GM21737 (cell line): Measurements from ENCODE around the gene CORO7.
"Not testable (repeated sequence)": the region's sequence is repeated elsewhere in the genome, so short reads cannot be mapped to it uniquely, and the experiment has no call there.

Source experiments
- ATAC-seq: cut with Tn5 transposase; IDR thresholded peaks from one replicate; pipeline ENCODE4 v1.9.1; 2021; ENCODE audit warnings: mild to moderate bottlenecking, moderate library complexity; ENCODE audit not compliant: unreplicated experiment

The CORO7 gene

DNA sequence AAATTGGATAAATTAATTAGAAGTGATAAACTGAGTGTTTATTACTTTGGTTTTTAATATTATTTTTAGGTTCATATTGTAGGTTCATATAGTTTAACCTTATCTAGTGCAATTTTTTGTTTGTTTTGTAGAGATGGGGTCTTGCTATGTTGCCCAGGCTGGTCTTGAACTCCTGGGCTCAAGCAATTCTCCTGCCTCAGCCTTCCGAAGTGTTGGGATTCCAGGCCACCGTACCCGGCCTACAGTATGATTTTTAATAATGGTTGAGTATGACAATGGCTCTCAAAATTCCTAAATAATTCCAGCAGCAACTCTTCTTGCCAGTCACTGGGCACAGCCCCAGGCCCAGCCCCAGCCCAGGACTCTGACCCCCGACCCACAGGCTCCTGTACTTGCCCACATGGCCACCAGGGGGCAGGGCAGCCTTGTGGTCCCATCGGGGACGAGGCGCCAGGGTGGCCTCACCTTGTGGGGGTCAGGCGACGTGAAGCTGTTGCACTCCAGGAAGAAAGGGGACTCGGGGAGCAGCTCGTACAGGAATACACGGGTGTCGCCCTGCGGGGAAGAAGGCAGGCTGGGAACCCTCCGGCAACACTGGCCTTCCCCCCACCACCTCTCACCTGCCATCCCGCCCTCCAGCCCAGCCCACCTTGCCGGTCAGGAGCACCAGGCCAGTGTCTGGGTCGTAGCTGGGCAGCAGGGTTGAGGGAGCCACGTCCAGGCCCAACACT lies 57.4 kb downstream of the CORO7 start:
- ATAC-seq = no peak

- no peak for ATAC-seq
Observed at GRCh38 chr16:4358236-4358635, 58.2 kb downstream of the CORO7 start.

- no peak for ATAC-seq
Observed at GRCh38 chr16:4356820-4357219, 59.6 kb downstream of the CORO7 start.

DNA sequence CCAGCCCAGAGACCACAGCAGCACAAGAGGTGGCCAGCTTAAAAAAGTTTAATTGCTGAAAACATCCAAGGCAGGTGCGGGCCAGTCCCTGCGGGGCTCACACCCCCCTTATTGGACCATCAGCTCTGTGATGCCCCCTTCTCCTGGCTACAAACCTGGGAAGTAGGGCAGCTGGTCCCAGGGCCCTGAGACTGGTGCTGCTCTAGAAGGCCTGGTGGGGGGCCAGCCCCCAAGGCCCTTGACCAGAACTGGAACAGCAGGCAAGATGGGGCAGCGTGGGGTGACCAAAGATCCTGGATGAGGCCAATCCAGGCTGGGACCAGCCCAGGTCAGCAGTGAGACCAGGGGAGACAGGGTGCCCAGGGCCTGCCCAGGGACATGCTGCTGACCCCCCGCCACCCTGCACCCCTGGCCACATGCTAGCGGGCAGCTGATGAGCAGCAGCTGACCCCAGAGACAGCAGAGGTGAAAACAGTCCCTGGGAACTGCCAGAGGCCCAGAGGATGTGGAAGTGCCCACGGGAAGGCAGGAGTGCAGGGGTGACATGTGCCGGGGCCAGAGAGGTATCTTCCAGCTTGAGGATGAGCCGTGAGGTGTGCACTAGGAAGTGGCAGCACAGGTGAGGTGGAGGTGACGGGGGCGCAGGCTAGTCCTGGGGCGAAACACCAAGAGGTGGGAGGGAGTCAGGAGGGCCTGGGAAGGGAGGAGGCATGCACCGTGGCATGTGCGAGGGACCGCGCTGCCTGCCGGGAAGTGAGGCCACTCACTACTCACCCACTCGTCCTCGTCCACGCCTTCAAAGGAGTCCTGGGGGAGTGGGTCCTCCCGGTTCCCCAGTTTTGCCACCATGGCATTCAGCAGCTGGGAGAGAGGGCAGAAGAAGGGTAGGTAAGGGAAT lies 61.6 kb downstream of the CORO7 start:
- ATAC-seq = no peak

DNA sequence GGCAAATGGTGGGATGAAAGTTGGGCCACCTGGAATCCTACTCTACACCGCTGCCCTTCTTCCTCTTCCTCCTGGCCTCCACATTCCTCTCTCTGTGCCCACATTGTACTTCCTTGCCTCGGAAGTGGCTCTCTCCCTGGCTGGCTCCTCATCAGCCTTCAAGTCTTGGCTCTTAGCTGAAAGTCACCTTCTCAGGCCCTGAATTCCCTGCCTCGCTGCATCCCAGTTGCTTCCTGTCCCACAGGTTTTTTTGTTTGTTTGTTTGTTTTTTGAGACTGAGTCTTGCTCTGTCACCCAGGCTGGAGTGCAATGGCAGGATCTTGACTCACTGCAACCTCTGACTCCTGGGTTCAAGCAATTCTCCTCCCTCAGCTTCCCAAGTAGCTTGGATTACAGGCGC lies 62.7 kb downstream of the CORO7 start:
- ATAC-seq = no peak

- no peak for ATAC-seq
Observed at GRCh38 chr16:4352843-4353242, 63.6 kb downstream of the CORO7 start.

DNA sequence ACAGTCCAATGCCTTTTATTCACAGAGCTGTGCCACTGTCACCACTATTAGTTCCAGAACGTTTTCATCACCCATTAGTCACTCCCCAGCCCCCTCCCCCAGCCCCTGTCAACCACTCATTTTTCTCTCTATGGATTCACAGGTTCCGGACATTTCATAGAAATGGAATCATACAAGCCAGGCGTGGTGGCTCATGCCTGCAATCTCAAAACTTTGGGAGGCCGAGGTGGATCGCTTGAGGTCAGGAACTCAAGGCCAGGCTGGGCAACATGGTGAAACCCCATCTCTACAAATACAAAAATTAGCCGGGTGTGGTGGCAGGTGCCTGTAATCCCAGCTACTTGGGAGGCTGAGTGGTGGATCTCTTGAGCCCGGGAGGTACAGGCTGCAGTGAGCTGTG lies 64.5 kb downstream of the CORO7 start:
- ATAC-seq = no peak

DNA sequence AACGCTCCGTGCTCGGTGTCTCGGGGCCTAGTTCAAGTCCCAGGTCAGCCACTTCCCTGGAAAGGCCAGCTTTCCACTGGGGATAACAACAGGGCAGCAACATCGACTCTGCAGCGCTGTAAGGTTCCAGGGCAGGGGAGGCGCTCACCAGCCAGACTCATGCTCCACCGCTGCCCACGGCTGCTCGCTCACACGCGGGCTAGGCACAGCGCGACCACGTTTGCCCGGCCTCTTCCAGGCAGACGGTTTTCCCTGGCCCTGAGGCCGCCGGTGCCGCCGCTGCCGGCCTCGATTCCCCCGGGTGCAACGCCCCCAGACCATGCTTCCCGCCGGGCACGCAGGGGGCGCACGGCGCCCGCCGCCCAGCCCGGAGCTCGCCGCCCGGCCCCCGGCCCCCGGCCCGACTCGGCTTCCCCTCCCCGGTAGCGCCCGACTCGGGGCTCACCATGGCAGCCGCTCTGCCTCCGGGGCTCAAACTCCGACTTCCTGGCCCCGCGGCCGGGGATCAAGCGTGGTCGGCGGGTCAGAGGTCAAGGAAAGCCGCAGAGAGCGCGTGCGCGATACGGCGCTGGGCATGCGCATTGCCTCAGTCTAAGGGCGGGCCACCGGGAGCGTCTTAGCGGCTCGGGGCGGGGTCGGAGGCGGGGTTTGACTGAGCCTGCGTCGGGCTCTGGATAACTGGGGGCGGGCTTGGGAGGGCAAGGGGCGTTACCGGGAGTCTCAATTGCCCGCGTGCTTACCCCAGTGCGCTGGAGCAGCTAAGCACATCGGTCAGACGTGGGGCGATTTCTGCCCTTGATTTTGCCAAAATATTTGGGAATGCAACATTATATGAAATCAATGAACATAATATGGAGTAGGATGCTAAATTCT lies 65.4 kb downstream of the CORO7 start, which contains the start of gene PAM16:
PAM16 (minus strand) TSS at position 535 of the 873 bp plus-strand sequence; CDS start at position 448, 87 bp downstream.
- ATAC-seq = peak; percentile 88

DNA sequence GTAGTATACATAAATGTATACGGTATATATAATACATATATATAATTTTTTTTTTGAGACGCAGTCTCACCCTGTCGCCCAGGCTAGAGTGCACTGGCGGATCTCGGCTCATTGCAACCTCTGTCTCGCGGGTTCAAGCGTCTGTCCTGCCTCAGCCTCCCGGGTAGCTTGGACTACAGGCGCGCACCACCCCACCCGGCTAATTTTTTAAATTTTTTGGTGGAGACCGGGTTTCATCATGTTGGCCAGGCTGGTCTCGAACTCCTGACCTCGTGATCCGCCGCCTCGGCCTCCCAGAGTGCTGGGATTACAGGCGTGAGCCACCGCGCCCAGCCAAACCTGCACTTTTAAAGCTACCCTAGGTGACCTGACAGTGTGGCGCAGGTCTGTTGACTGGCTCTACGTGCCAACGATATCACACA lies 66.0 kb downstream of the CORO7 start:
- ATAC-seq = no peak

DNA sequence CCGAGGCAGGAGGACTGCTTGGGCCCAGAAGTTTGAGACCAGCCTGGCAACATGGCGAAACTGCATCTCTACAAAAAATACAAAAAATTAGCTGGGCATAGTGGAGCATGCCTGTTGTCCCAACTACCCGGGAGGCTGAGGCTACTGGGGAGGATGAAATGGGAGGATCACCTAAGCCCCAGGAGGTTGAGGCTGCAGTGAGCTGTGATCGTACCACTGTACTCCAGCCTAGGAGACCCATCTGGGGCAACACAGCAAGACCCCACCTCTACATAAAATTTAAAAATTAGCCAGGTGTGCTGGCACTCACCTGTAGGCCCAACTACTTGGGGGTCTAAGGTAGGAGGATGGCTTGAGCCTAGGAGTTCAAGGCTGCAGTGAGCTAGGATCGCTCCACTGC lies 67.1 kb downstream of the CORO7 start:
- ATAC-seq = no peak

DNA sequence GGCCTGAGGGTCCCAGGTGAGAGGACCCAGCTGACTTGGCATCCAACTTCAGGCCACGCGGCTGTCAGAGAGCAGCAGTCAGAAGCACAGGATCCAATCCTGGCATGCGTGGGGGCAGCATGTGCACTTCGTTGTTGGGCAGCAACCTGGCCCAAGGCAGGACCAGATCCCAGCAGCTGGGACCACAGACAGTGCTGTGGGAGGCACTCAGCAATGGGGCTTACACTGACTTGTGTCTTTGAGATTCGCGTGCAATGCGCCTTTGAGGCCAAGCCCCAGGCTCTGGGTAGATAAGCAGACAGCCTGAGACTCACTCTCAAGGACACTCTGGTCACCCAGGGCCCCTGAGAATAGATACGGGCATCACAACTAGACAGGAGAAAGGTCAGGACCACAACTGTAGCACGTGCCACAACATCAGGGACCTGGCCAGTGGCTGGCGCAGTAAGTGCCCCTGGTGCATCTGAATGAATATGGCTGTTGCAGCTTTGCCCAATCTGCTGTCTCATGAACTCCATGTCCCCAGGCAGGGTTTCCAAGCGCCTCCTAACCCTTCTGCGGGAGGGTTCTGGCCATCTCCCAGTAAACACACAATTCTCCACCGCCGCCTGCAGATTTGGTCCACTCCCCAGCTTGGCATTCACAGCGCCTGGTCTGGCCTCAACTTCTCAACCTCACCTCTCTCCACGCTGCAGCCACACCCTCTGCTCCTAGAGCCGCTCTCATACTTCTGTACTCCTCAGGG lies 68.5 kb downstream of the CORO7 start:
- ATAC-seq = no peak

- ATAC-seq = no peak
Observed at GRCh38 chr16:4347010-4347409, 69.4 kb downstream of the CORO7 start.

- ATAC-seq = no peak
Observed at GRCh38 chr16:4345836-4346781, 70.3 kb downstream of the CORO7 start.

GRCh38 chr16:4344983-4345835 lies 71.2 kb downstream of the CORO7 start:
- ATAC-seq = no peak

DNA sequence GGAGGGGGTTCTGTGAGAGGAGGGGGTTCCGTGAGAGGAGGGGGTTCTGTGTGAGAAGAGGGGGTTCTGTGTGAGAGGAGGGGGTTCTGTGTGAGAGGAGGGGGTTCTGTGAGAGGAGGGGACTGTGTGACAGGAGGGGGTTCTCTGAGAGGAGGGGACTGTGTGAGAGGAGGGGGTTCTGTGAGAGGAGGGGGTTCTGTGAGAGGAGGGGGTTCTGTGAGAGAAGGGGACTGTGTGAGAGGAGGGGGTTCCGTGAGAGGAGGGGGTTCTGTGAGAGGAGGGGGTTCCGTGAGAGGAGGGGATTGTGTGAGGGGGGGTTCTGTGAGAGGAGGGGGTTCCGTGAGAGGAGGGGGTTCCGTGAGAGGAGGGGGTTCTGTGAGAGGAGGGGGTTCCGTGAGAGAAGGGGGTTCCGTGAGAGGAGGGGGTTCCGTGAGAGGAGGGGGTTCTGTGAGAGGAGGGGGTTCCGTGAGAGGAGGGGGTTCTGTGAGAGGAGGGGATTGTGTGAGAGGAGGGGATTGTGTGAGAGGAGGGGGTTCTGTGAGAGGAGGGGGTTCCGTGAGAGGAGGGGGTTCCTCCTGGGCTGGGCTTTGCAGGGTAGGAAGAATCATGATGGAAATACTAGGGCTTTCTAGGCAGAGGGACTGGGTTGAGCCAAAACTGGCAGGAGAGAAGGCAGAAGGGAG lies 72.0 kb downstream of the CORO7 start:
- not testable (repeated sequence) for ATAC-seq

DNA sequence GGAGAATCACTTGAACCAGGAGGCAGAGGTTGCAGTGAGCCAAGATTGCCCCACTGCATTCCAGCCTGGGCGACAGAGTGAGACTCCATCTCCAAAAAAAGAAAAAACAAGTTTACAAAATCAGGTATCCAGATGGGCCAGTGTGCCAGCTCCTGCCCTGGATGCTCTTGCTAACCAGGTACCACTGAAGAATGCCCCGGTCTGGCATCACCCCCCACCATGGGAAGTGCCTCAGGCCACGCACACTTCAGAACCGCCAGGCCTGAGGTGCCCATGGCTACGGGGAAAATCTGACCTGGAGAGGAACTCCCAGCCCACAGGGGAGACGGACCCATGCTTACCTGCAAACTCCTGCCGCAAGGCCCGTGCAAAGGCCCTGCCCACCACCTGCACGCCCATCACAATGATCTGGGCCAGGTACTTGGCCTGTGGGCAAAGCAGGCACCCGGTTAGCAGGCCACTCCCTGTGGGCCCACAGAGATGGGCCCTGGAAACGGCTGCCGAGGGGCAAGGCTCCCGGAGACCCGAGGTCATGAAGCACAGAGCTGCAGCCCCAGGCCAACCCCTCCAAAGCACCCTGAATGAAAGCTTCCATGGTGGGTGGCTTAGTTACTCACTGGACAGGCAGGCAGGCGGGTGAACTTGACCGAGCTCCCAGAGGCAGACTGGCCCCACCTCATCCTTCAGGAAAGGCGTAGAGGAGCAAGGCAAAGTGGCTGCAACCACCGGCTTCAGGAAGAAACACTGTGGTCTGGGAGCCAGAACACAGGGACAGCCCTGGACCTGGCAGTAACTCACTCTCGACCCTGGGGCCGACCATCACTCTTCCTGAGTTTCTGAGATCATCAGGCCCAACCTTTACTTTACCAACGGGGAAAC lies 73.3 kb downstream of the CORO7 start:
- ATAC-seq = no peak

DNA sequence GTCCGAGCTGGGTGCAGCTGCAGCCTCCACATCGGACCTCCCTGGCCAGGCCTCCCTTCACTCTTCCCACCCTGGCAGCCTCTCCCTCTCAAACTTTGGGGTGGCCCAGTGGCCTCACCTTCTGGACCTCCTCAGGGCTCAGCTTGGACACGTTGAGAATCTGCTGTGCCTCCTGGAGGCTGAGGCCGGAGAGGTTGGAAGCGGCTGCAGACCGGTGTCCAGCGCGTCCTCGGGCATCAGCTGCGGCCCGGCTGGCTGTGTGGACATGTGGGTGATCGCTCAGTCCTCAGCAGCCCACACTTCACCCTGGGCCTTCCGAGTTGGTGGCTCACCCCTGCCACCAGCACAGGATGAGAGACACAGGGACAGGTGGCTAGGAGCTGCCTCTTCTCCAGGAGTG lies 75.1 kb downstream of the CORO7 start:
- ATAC-seq = no peak
